ENCODE results near the gene CBLN3.

Gene CBLN3

GRCh38 chr14:24411443-24412389 lies 17.8 kb downstream of the CBLN3 start:
- no peak overlapping the region for H3K27ac ChIP-seq
- in situ Hi-C loops (cut with HindIII; ENCODE audit: low pct_ligation_motif_present, low sequenced_read_pairs) = no loop called here
- no peak overlapping the region for H3K4me3 ChIP-seq (ENCODE audit: low read depth, low read length)
- DNase-seq = peak; percentile 51
- no peaks in the 10 kb centered on the region for H3K27me3 ChIP-seq (replicated peaks)
- peak; percentile 86 for TF ChIP-seq CTCF (IDR thresholded peaks at IDR 0.05; ENCODE audit: low read depth, low read length, missing control alignments)
- peaks cover 4% of the 10 kb centered on the region for H3K36me3 ChIP-seq (replicated peaks)

- in situ Hi-C loops (cut with HindIII; ENCODE audit: low pct_ligation_motif_present, low sequenced_read_pairs) = no loop called here
- TF ChIP-seq CTCF (IDR thresholded peaks at IDR 0.05; ENCODE audit: low read depth, low read length, missing control alignments) = no peak
- no peak for DNase-seq
- Histone ChIP-seq H3K4me3 (ENCODE audit: low read depth, low read length) (no peak overlapping the region), H3K27ac (no peak overlapping the region), H3K36me3 (replicated peaks) (peaks cover 4% of the 10 kb centered on the region), H3K27me3 (replicated peaks) (no peaks in the 10 kb centered on the region)
Observed at GRCh38 chr14:24409956-24410355, 19.5 kb downstream of the CBLN3 start.

- no peaks in the 10 kb centered on the region for H3K27me3 ChIP-seq (replicated peaks)
- H3K27ac ChIP-seq = no peak overlapping the region
- peaks cover 4% of the 10 kb centered on the region for H3K36me3 ChIP-seq (replicated peaks)
- no peak for TF ChIP-seq CTCF (IDR thresholded peaks at IDR 0.05; ENCODE audit: low read depth, low read length, missing control alignments)
- in situ Hi-C loops (cut with HindIII; ENCODE audit: low pct_ligation_motif_present, low sequenced_read_pairs) = no loop called here
- no peak overlapping the region for H3K4me3 ChIP-seq (ENCODE audit: low read depth, low read length)
- DNase-seq = no peak
Observed at GRCh38 chr14:24409192-24409591, 20.3 kb downstream of the CBLN3 start.

- TF ChIP-seq CTCF (IDR thresholded peaks at IDR 0.05; ENCODE audit: low read depth, low read length, missing control alignments) = no peak
- no peak overlapping the region for H3K4me3 ChIP-seq (ENCODE audit: low read depth, low read length)
- H3K36me3 ChIP-seq (replicated peaks) = peaks cover 4% of the 10 kb centered on the region
- H3K27ac ChIP-seq = no peak overlapping the region
- in situ Hi-C loops (cut with HindIII; ENCODE audit: low pct_ligation_motif_present, low sequenced_read_pairs) = no loop called here
- no peaks in the 10 kb centered on the region for H3K27me3 ChIP-seq (replicated peaks)
- no peak for DNase-seq
Observed at GRCh38 chr14:24408764-24409163, 20.7 kb downstream of the CBLN3 start.

GRCh38 chr14:24407608-24408325 lies 21.7 kb downstream of the CBLN3 start:
- no peak for TF ChIP-seq CTCF (IDR thresholded peaks at IDR 0.05; ENCODE audit: low read depth, low read length, missing control alignments)
- no peaks in the 10 kb centered on the region for H3K36me3 ChIP-seq (replicated peaks)
- H3K4me3 ChIP-seq (ENCODE audit: low read depth, low read length) = no peak overlapping the region
- in situ Hi-C loops (cut with HindIII; ENCODE audit: low pct_ligation_motif_present, low sequenced_read_pairs) = no loop called here
- no peaks in the 10 kb centered on the region for H3K27me3 ChIP-seq (replicated peaks)
- H3K27ac ChIP-seq = no peak overlapping the region
- DNase-seq = no peak
